GM23248 (cell line): Measurements from ENCODE around the gene NPTN. TPM values are rescaled to one million over a fixed set of nuclear protein-coding genes. Genes with fewer than 3 reads are reported as not detected.

Source experiments
- DNase-seq: peaks from one replicate; pipeline ENCODE4 v3.0.0-alpha.2; 2015
- H2AFZ ChIP-seq: fragments of 200-600 bp; sonication (generic); 2 replicates; pipeline ENCODE4 v1.6.1; 2016; ENCODE audit warnings: antibody characterized with exemption
- H3F3A ChIP-seq: fragments of 200-600 bp; sonication (generic); 2 replicates; pipeline ENCODE4 v1.6.1; 2016; ENCODE audit warnings: mild to moderate bottlenecking, antibody characterized with exemption, mixed run types; ENCODE audit not compliant: insufficient read depth
- H3K27ac ChIP-seq: fragments of 200-600 bp; sonication (generic); 2 replicates; pipeline ENCODE4 v1.5.1; 2016; ENCODE audit warnings: mild to moderate bottlenecking
- H3K27me3 ChIP-seq: fragments of 200-600 bp; sonication (generic); replicated peaks from 2 replicates; pipeline ENCODE4 v1.6.1; 2016; ENCODE audit warnings: mild to moderate bottlenecking; ENCODE audit not compliant: insufficient read depth
- H3K36me3 ChIP-seq: fragments of 200-600 bp; sonication (generic); 2 replicates; pipeline ENCODE4 v1.6.1; 2016; ENCODE audit warnings: low read depth, mild to moderate bottlenecking
- H3K4me1 ChIP-seq: fragments of 200-600 bp; sonication (generic); 2 replicates; pipeline ENCODE4 v1.6.1; 2016; ENCODE audit warnings: mild to moderate bottlenecking; ENCODE audit not compliant: insufficient read depth
- H3K4me2 ChIP-seq: fragments of 200-600 bp; sonication (generic); one replicate; pipeline ENCODE4 v1.6.1; 2016; ENCODE audit warnings: mild to moderate bottlenecking; ENCODE audit not compliant: unreplicated experiment
- H3K4me3 ChIP-seq: fragments of 200-600 bp; sonication (generic); 2 replicates; pipeline ENCODE4 v1.5.1; 2016; ENCODE audit warnings: mild to moderate bottlenecking
- H3K79me2 ChIP-seq: fragments of 200-600 bp; sonication (generic); 2 replicates; pipeline ENCODE4 v1.6.1; 2016; ENCODE audit warnings: mild to moderate bottlenecking; ENCODE audit not compliant: insufficient read depth
- H3K9ac ChIP-seq: fragments of 200-600 bp; sonication (generic); 2 replicates; pipeline ENCODE4 v1.6.1; 2016; ENCODE audit warnings: mild to moderate bottlenecking
- H3K9me2 ChIP-seq: fragments of 200-600 bp; sonication (generic); 2 replicates; pipeline ENCODE4 v1.6.1; 2016; ENCODE audit warnings: mixed run types, mild to moderate bottlenecking, moderate library complexity; ENCODE audit not compliant: insufficient read depth
- H3K9me3 ChIP-seq: fragments of 200-600 bp; sonication (generic); one replicate; pipeline ENCODE4 v1.6.1; 2017; ENCODE audit warnings: low read depth
- H4K20me1 ChIP-seq: fragments of 200-600 bp; sonication (generic); 2 replicates; pipeline ENCODE4 v1.6.0; 2016; ENCODE audit not compliant: insufficient read depth
- EZH2 ChIP-seq: fragments of 200-600 bp; sonication (generic); IDR thresholded peaks from 2 replicates; pipeline ENCODE4 v1.6.1; 2018; ENCODE audit warnings: antibody characterized with exemption, mild to moderate bottlenecking; ENCODE audit not compliant: insufficient read depth, poor library complexity, severe bottlenecking
- EZH2phosphoT487 ChIP-seq: fragments of 200-600 bp; sonication (generic); IDR thresholded peaks from 2 replicates; pipeline ENCODE4 v1.6.1; 2018; ENCODE audit warnings: antibody characterized with exemption, moderate library complexity, mild to moderate bottlenecking, low read depth; ENCODE audit not compliant: insufficient read depth
- WGBS, 2 experiments: methylation state at CpG; one replicate each; pipeline ENCODE4 v1.1.6; 2015 to 2017; ENCODE audit warnings: low lambda C conversion rate in 2 of 2, low coverage in 1 of 2; ENCODE audit errors: missing lambda C conversion rate in 2 of 2; 5-methylcytosine and 5-hydroxymethylcytosine counted together
- in situ Hi-C: fragments of 300-500 bp; cut with MboI; formaldehyde crosslinking; loops from 2 replicates; pipeline ENCODE4 v1.15.0; 2020
- polyA plus RNA-seq: library from polyadenylated mRNA; unstranded; fragments of >200 nt; fragmentation: Nextera tagmentation; extraction: Ambion mirVana; gene quantifications from 2 replicates; pipeline ENCODE4 v1.2.1, GENCODE V29; 2016
- total RNA-seq: library from RNA; depleted of rRNA; stranded (reverse); fragments of >200 nt; shearing (Covaris generic); gene quantifications from 2 replicates; pipeline ENCODE4 v1.2.3, GENCODE V29; 2014

The NPTN gene
- total and polyA plus RNA-seq, 2 experiments from 2014 or later = 128 to 183 TPM

DNA sequence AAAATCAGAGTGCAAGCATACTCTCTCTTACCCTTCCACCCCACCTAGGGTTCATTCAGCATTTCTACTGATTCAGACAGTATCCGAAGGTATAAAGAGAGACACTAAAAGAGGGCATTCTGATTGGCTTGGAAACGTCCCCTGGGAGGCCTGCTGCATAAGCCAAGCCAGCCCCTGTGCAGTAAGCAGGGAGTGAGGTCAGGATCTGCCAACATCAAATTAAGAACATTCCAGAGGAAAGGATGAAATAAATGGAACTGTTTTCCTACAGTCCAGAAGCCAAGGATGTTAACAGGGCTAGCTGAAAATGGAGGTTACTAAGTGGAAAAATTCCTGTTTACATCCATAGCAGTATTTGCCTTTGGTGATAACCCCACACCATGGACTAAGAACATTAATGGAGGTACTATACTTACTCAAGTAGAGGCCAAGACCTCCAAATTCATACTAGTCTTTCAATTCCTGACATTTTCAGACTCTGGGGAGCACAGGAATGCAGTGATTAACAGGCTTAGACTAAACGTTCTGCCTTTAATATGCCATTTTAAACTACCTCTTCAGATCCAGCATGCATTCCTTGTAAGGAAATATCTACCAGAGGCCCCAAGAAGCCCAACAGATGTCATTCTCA, 34.5 kb downstream of the NPTN start:
- peaks cover 100% of the 10 kb centered on the region for H3K79me2 ChIP-seq
- H3F3A ChIP-seq = peaks cover 47% of the 10 kb centered on the region
- 0 out of 2 replicates have a peak, but pooled peaks cover under 1% of the 10 kb centered on the region for H3K36me3 ChIP-seq
- peaks cover 57% of the 10 kb centered on the region for H3K4me1 ChIP-seq
- in situ Hi-C loops = no loop called here
- no peak for TF ChIP-seq EZH2
- no peak for TF ChIP-seq EZH2phosphoT487
- WGBS, 2 experiments = 25 to 28% methylated on average over 3 of the region's 3 CpGs
- H3K9me2 ChIP-seq = no peaks in the 10 kb centered on the region
- peaks cover 11% of the 10 kb centered on the region; the same call in 1 of the 2 replicates for H4K20me1 ChIP-seq
- DNase-seq = peak; percentile 50
- H3K4me3 ChIP-seq = no peak overlapping the region
- H3K27ac ChIP-seq = peak overlapping the region; percentile 31
- H2AFZ ChIP-seq = no peak overlapping the region
- no peak overlapping the region for H3K9ac ChIP-seq
- H3K4me2 ChIP-seq = peak overlapping the region; percentile 34
- H3K9me3 ChIP-seq = no peaks in the 10 kb centered on the region
- no peaks in the 10 kb centered on the region for H3K27me3 ChIP-seq

DNA sequence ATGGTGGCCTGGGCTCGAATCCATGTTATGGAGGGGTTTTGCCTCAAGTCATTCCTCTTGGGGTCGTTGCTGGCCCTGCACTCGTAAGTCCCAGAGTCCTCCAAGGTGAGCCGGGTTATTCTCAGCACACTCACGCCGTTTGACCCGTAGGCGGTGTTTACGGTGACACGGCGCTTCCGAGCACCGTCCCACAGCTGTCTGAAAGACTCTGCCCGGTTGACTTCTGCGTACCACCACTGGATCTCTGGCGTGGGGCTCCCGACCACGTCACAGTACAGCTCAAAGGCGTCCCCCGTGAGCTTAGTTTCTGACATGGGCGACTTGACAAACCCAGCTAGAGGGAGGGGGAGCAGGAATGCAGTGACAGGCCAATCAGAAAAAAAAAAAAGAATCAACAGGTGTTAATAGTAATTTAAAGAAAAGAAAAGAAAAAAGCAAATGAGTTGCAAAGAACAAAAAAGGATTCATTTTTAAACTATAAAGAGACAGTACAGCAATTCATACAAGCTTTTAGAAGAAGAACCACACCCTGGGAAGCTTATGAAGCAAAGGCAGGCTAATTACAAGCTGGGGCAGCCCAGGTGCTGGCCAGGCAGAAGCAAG, 36.1 kb downstream of the NPTN start:
- Histone ChIP-seq H3K27ac (peak overlapping the region; percentile 31; the same call in 1 of the 2 replicates), H3K36me3 (no peaks in the 10 kb centered on the region), H3K27me3 (no peaks in the 10 kb centered on the region), H3K9me2 (no peaks in the 10 kb centered on the region), H3K9ac (no peak overlapping the region), H3K9me3 (no peaks in the 10 kb centered on the region), H3F3A (peaks cover 43% of the 10 kb centered on the region), H3K4me2 (no peak overlapping the region), H4K20me1 (peaks cover 11% of the 10 kb centered on the region; the same call in 1 of the 2 replicates), H3K79me2 (peaks cover 100% of the 10 kb centered on the region), H2AFZ (no peak overlapping the region), H3K4me1 (peaks cover 51% of the 10 kb centered on the region), H3K4me3 (no peak overlapping the region)
- 95% methylated on average over 21 of the region's 21 CpGs for WGBS, 2 experiments
- TF ChIP-seq EZH2phosphoT487 (no peak), EZH2 (no peak)
- no peak for DNase-seq
- in situ Hi-C loops = no loop called here

DNA sequence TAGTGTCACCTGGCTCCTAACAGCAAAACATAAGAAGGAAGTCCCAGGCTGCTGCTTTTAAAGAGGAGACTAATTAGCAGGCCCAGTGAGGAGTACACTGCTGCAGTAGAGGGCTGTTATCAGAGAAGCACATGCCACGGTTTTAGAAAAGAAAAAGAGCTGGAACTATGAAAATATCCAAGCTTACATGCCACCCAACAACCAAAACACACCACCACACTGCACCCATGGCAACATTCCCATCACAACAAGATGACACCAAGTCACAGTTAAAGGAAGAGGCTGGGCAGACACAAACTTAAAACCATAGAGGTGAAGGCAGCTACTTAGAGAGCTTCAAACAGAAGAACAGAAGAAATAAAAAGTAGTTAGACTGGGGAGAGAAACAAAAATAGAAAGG, 37.0 kb downstream of the NPTN start:
- in situ Hi-C loops = no loop called here
- no peak overlapping the region for H3K4me2 ChIP-seq
- peak; percentile 43 for DNase-seq
- no peak overlapping the region for H2AFZ ChIP-seq
- H3K27me3 ChIP-seq = no peaks in the 10 kb centered on the region
- no peak overlapping the region for H3K9ac ChIP-seq
- peaks cover 100% of the 10 kb centered on the region for H3K79me2 ChIP-seq
- WGBS, 2 experiments = 14 to 29% methylated on average over 1 of the region's 1 CpG
- H3K4me3 ChIP-seq = no peak overlapping the region
- H3K9me3 ChIP-seq = no peaks in the 10 kb centered on the region
- TF ChIP-seq EZH2phosphoT487 (no peak), EZH2 (no peak)
- peak overlapping the region; percentile 30 for H3K27ac ChIP-seq
- peaks cover 34% of the 10 kb centered on the region for H3F3A ChIP-seq
- 0 out of 2 replicates have a peak, but pooled peaks cover 1% of the 10 kb centered on the region for H3K36me3 ChIP-seq
- H3K9me2 ChIP-seq = no peaks in the 10 kb centered on the region
- peaks cover 7% of the 10 kb centered on the region; the same call in 1 of the 2 replicates for H4K20me1 ChIP-seq
- H3K4me1 ChIP-seq = peaks cover 41% of the 10 kb centered on the region

DNA sequence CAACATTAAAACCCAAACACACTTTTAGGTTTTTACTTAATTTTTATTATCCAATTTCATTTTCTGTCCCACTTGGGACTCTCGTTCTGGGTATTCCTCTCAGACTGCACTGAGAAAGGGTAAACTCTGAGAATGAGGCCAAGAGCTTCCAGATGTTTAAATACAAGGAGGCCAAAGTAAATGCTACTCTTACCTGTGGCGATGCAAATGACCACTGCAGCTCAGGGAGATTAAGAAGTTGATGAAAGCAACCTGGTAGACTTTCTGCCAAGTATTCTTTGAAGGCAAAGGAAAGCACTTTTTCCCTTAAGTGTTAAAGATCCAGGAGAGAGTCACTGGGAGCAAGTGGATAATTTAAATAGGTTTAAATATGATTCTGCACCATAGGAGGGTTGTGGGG, 39.1 kb downstream of the NPTN start:
- in situ Hi-C loops = no loop called here
- H3K27ac ChIP-seq = no peak overlapping the region
- WGBS, 2 experiments = 55 to 61% methylated on average over 2 of the region's 2 CpGs

More for the DNA sequence above, 39.1 kb downstream of the NPTN start:
- Histone ChIP-seq H3K9me3 (no peaks in the 10 kb centered on the region), H2AFZ (no peak overlapping the region), H3K27me3 (no peaks in the 10 kb centered on the region), H3K36me3 (0 out of 2 replicates have a peak, but pooled peaks cover 19% of the 10 kb centered on the region), H3K4me2 (no peak overlapping the region), H3K9ac (no peak overlapping the region), H4K20me1 (0 out of 2 replicates have a peak, but pooled peaks cover 5% of the 10 kb centered on the region), H3K79me2 (peaks cover 100% of the 10 kb centered on the region), H3K9me2 (no peaks in the 10 kb centered on the region), H3K4me1 (peaks cover 22% of the 10 kb centered on the region), H3K4me3 (no peak overlapping the region), H3F3A (peaks cover 17% of the 10 kb centered on the region)
- TF ChIP-seq EZH2phosphoT487 = no peak
- no peak for DNase-seq
